GM12864 (cell line): ENCODE results near the gene HS3ST3B1.

Source experiments
- DNase-seq: peaks from one replicate; pipeline ENCODE4 v3.0.0-alpha.2; 2011; ENCODE audit warnings: low read depth
- H3K4me3 ChIP-seq: 2 replicates; pipeline ENCODE4 v1.5.1; 2011; ENCODE audit warnings: mild to moderate bottlenecking, low read depth, low read length, control low read depth
- TF ChIP-seq, protein P1 (sequence below): IDR thresholded peaks from 2 replicates; pipeline ENCODE4 v1.5.1; 2011; ENCODE audit warnings: low read depth, mild to moderate bottlenecking, moderate library complexity, low read length, control low read depth, inconsistent platforms; ENCODE audit errors: missing control alignments

HS3ST3B1 gene

DNA sequence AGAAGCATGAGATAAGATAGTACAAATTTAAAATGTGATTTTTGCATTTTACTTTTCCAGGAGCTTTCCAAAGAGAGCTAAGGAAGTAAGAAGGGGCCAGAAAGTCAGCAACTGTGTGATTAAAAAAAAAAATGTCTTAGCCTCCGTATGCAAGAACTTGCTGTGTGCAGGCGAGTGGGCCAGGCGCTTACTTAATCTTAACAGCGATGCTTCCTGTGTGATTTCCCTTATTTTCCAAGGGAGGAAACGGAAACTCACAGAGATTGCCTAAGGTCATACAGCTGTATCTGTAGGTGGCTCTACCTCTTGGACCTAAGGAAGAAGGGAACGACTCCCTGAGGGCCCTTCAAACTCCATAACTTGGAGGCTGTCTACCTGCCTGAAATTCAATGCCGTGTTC lies 11.1 kb downstream of the HS3ST3B1 start:
- TF ChIP-seq, protein P1, sequence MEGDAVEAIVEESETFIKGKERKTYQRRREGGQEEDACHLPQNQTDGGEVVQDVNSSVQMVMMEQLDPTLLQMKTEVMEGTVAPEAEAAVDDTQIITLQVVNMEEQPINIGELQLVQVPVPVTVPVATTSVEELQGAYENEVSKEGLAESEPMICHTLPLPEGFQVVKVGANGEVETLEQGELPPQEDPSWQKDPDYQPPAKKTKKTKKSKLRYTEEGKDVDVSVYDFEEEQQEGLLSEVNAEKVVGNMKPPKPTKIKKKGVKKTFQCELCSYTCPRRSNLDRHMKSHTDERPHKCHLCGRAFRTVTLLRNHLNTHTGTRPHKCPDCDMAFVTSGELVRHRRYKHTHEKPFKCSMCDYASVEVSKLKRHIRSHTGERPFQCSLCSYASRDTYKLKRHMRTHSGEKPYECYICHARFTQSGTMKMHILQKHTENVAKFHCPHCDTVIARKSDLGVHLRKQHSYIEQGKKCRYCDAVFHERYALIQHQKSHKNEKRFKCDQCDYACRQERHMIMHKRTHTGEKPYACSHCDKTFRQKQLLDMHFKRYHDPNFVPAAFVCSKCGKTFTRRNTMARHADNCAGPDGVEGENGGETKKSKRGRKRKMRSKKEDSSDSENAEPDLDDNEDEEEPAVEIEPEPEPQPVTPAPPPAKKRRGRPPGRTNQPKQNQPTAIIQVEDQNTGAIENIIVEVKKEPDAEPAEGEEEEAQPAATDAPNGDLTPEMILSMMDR: no peak
- DNase-seq: no peak
- no peak overlapping the region for H3K4me3 ChIP-seq

GRCh38 chr17:14312522-14312921 lies 11.6 kb downstream of the HS3ST3B1 start:
- H3K4me3 ChIP-seq: no peak overlapping the region
- TF ChIP-seq, protein P1: no peak
- no peak for DNase-seq

DNA sequence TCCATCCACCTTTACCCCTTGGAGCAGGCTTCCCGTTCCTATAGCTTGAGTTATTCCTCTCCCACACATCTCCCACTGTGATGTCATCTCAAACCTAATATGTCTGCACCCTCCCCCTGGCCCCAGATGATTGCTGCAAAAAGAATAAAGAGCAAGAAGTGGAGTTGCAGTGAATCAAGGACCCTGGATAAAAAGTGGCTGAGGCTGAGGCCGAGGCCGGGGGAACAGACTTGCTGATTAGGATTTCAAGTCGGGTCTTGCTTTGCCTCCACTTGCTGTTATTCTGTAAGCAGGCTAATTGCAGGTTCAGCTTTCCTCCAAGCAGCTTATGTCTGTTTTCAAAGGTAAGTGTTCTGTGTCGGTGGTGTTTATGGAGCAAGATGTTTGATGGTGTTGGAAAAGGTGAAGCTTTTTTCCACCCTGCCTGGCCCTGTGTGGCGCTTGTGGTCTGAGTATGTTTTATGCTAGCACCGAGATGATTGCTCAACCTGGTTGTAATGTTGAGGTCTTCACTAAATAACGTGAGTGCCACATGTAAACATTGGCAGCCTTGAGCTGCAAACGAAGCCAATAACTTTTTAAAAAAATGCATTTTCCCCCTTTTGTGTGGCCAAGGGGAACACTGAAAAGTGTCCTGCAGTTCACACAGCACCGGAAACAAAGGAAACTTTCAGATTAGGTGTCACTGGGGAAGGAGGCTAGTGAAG lies 15.4 kb downstream of the HS3ST3B1 start:
- no peak overlapping the region for H3K4me3 ChIP-seq
- TF ChIP-seq, protein P1: no peak
- DNase-seq: no peak

GRCh38 chr17:14317383-14317782 lies 16.5 kb downstream of the HS3ST3B1 start:
- TF ChIP-seq, protein P1: no peak
- no peak for DNase-seq
- no peak overlapping the region for H3K4me3 ChIP-seq

GRCh38 chr17:14318109-14318917 lies 17.4 kb downstream of the HS3ST3B1 start:
- no peak overlapping the region for H3K4me3 ChIP-seq
- TF ChIP-seq, protein P1: no peak
- DNase-seq: no peak

DNA sequence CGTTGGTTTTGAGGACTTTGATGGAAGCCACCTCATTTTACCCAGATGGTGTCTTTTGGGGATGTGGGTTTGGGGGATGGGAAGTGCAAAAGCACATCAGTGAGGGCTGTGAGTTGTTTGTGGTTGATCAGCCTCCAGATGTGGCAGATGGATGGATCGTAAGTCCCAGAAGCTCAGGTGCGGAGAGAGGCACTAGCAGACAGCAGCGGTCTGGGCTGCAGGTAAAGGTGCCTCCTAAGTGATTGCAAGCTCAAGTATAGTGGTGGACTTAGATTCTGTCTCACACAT lies 18.0 kb downstream of the HS3ST3B1 start:
- DNase-seq: no peak
- TF ChIP-seq, protein P1: no peak
- no peak overlapping the region for H3K4me3 ChIP-seq
